Activated T-cell treated with anti-CD3 and anti-CD28 coated beads for 24 hours (primary cell): ENCODE measurements around the gene PTBP1.
"Not testable (repeated sequence)": the region's sequence is repeated elsewhere in the genome, so short reads cannot be mapped to it uniquely, and the experiment has no call there.

Source experiments
- DNase-seq: peaks from one replicate; pipeline ENCODE4 v3.0.0-alpha.2; 2020; ENCODE audit warnings: low read depth

PTBP1 gene

DNA sequence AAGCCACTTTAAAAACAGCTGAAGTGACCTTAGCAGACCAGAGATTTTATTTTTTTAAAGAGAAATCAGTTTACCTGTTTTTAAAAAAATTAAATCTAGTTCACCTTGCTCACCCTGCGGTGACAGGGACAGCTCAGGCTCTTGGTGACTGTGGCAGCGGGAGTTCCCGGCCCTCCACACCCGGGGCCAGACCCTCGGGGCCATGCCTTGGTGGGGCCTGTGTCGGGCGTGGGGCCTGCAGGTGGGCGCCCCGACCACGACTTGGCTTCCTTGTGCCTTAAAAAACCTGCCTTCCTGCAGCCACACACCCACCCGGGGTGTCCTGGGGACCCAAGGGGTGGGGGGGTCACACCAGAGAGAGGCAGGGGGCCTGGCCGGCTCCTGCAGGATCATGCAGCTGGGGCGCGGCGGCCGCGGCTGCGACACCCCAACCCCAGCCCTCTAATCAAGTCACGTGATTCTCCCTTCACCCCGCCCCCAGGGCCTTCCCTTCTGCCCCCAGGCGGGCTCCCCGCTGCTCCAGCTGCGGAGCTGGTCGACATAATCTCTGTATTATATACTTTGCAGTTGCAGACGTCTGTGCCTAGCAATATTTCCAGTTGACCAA, 13.7 kb downstream of the PTBP1 start:
- DNase-seq: no peak

DNA sequence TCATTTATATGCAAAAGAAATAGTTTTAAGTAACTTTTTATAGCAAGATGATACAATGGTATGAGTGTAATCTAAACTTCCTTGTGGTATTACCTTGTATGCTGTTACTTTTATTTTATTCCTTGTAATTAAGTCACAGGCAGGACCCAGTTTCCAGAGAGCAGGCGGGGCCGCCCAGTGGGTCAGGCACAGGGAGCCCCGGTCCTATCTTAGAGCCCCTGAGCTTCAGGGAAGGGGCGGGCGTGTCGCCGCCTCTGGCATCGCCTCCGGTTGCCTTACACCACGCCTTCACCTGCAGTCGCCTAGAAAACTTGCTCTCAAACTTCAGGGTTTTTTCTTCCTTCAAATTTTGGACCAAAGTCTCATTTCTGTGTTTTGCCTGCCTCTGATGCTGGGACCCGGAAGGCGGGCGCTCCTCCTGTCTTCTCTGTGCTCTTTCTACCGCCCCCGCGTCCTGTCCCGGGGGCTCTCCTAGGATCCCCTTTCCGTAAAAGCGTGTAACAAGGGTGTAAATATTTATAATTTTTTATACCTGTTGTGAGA, 14.3 kb downstream of the PTBP1 start:
- DNase-seq: no peak

DNA sequence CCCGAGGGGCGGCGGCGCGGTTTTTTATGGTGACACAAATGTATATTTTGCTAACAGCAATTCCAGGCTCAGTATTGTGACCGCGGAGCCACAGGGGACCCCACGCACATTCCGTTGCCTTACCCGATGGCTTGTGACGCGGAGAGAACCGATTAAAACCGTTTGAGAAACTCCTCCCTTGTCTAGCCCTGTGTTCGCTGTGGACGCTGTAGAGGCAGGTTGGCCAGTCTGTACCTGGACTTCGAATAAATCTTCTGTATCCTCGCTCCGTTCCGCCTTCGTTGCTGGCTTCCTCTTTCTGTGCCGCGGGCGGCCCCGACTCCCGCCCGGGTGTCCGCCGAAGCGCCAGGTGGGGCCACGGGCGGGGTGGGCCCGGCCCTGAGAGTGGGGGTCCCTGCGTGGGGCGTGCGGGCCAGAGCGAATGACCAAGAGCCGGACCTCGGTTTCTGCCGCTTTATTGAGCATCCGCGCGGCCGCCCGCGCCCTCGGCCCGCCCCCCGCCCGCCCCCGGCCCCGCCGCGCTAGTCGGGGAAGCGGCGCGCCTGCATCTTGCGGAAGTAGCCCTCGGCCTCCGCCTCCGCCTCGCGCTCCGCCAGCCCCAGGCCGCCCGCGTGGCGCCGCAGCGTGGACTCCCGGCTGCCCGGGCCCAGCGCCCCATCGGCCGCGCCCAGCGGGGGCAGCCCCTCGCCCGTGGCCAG, 14.9 kb downstream of the PTBP1 start:
- DNase-seq: no peak

DNA sequence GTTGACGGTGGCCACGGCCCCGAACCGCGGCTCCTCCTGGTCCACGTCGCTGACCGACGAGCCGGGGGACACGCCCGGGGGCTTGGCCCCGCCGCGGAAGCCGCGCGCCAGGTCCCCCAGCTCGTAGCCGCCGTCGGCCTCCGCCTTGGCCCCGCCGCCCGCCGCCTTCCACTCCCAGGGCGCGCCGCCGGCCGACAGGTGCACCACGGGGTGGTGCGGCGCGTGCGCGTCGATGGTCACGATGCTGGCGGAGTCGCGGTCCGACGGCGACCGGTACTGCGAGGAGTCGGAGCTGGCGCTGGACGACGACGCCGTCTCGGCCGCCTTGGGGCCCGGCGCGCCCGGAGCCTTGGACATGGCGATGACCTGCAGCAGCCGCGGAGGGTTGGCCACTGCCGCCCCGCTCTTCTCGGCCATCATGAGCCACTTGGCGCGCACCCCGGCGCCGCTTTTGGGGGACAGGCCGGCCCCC, 15.5 kb downstream of the PTBP1 start:
- no peak for DNase-seq

DNA sequence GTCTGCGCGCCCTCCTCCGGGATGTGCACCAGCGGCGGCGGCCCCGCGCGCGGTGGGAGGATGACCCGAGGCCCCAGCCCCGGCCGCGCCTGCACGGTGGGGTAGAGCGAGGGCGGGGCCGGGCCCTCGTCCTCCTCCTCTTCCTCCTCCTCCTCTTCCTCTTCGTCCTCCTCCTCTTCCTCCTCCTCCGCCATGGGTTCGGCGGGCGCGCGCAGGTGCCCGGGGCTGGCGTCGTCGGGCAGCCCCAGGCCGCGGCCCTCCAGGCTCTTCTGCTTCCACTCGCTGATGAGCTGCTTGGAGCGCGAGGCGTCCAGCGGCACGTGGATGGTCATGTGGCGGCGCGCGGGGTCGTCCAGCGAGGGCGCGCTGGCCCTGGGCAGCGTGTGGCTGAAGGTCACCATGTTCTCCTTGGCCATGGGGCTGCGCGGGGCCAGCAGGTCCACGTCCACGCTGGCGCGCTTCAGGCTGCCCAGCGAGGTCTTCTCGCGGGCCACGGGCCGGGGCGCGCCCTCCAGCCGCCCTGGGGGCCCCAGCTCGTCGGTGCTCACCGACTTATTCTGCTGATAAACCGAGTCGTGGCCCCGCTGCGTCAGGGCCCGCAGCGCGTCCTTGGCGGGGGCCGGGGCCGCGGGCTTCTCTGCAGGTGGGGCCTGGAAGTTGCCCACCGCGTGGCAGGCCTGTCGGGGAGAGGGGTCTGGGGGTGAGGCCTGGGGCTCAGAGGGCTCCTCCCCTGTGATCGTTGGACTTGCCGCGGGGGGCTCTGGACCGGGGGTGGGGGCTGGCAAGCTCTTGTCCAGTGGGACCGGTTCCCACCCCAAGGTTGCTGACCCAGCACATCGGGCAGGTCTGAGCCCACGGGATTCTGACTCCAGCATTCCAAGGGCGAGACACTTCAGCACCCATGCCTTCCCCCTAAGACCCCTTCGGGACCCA, 16.2 kb downstream of the PTBP1 start:
- no peak for DNase-seq

DNA sequence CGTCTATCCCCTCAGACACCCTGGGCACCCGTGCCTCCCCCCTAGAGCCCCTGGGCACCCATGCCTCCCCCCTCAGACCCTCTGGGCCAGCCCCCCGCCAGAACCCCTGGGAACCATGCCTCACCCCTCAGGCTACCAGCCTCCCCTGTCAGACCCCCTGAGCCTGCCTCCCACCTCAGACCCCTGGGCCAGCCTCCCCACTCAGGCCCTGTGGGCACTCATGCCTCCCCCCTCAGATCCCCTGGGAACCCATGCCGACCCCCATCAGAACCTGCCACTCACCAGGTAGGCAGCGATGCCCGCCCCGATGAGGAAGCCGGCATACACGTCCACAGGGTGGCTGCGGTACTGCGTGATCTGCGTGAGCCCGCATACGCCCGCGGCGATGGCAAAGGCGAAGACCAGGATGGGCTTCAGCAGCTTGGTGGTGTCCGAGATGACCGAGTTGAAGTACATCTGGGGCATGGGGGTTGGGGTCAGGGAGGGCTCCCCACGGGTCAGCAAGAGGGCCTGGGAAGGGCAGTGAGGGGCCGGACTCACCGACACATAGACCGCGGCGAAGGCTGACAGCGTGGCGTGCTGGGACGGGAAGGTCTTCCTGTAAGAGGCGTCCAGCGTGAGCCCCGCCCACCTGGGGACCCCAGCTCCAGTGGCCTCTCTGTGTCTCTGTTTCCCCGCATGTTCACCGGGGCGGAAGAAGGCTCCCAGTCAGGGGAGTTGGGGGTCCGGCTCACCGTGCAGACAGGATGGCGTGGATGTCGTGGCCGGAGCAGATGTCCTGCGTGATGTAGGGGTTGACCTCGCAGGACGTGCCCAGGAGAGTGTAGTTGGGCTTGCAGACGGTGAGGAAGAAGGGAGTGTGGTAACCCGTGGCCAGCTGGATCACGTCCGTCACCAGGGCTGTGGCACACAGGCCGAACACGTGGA, 17.2 kb downstream of the PTBP1 start:
- DNase-seq: no peak

DNA sequence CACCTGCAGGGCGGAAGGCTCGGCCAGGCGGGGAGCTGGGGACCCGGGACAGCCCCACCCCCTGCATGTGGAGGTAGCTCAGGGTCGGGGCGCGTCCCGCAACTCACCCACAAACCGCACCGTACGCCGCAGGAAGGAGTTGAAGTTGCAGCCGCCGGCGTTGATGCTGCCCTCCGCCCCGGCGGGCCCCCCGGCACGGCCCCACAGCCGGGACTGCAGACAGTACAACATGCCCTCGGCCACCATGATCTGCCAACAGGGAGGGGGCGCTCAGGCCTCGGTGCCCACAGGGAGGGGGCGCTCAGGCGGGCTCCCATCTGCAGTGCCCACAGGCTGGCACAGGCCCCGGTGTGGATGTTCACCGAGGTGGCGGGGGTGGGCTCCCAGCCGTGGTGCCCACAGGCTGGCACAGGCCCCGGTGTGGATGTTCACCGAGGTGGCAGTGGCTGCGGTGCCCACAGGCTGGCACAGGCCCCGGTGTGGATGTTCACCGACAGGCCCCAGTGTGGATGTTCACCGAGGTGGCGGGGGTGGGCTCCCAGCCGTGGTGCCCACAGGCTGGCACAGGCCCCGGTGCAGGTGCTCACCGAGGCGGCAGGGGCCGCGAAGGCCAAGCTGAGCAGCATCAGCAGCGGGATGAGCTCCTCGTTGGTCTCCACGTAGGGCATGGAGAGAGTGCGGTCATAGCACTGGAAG, 18.0 kb downstream of the PTBP1 start:
- DNase-seq: no peak

DNA sequence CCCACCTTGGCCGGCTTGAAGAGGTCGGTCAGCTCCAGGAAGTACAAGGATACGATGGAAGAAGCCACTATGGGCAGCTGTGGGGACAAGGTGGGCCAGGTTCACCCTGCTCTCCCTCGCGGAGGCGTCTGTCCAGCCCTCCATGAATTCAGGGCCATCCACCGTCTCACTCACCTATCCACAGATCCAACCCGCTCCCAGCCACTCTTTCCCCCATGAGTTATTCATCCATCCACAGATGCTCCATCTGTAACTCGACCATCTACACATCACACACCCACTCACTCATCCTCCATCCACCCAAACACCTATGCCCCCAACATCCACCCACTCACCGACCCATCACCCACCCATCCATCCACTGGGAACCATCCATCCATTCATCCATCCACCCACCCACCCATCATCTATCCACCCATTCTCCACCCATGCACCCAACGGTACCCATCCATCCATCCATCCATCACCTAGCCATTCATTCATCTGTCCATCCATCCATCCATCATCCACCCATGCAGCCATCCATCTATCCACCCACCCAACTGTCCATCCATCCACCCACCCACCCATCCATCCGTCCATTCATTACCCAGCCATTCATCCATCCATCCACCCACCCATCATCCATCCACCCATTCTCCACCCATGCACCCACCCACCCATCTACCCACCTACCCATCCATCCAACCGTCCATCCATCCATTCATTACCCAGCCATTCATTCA, 18.7 kb downstream of the PTBP1 start:
- DNase-seq: no peak

DNA sequence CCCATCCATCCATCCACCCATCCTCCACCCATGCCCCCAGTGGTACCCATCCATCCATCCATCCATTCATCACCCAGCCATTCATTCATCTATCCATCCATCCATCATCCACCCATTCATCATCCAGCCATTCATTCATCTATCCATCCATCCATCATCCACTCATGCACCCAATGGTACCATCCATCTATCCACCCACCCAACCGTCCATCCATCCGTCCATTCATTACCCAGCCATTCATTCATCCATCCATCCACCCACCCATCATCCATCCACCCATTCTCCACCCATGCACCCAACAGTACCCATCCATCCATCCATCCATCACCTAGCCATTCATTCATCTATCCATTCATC, 19.2 kb downstream of the PTBP1 start:
- no peak for DNase-seq

DNA sequence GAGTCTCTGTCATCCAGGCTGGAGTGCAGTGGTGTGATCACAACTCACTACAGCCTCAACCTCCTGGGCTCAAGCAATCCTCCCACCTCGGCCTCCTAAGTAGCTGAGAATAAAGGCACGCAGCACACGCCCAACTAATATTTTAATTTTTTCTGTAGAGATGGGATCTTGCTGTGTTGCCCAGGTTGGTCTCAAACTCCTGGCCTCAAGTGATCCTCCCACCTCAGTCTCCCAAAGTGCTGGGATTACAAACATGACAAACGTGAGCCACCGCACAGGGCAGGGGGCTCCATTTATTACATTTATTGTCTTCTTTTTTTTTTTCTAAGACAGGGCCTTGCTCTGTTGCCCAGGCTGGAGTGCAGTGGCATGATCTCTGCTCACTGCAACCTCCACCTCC, 23.0 kb downstream of the PTBP1 start:
- DNase-seq: not testable (repeated sequence)

DNA sequence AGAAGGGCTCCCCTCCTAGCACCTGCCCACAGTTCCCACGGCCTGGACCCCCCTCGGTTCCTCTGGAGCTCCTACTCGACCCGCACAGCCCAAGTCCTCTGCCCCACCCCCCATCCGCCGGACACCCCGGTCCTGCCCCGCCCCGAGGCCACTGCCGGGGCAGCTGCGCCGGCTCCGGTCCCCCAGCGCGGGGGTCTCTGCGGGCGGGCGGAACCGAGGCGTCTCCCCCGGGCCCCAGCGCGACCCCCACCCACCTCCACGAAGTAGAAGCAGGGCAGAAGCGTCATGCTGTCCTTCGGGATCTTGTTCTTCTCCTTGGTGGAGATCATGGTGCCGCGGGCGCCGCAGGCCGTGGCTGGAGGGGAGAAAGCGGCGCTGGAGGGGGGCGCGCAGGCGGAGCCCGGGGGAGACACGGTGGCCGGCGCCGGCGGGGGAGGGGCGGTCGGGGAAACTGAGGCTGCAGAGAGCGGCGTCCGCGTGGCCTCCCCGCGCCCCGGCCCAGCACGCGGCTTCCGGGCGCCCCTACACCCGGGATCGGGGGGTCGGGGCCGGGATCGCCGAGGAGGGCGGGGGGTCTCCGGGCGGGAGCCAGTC, 24.1 kb downstream of the PTBP1 start:
- DNase-seq: no peak

DNA sequence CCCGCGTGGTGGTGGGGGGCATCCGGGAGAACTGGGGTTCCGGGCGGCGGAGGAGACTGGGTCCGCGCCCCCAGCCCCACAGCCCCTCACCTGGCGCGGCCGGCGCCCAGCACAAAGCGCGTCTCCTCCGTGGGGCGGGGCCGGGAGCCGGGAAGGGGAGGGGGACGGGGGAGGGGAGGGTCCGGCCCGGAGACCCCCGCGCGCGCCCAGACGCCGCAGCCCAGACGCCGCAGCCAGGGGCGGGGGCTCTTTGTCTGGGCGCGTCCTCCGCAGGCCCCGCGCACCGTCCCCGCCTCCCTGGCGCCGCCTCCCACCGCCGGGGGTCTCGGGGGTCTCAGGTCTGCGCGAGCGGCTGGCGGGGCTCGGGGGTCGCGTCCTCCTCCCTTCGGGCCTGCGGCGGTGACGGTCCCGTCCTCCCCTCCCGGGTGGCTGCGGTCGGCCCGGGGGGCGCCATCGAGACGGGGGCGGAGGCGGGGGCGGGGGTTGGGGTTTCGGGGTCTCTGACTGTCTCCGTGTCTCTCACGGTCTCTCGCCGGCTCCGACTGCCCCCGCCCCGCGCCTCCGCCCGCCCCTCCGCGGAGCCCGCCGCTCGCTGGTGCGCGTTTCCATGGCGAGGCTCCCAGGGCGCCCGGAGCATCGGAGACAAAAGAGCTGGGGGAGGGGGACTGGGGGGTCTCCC, 24.7 kb downstream of the PTBP1 start, which contains the start of gene PLPPR3:
PLPPR3 (minus strand) TSS at position 131 of the 679 bp plus-strand sequence. CDS start 396 bp downstream, outside the sequence.
- DNase-seq: no peak

DNA sequence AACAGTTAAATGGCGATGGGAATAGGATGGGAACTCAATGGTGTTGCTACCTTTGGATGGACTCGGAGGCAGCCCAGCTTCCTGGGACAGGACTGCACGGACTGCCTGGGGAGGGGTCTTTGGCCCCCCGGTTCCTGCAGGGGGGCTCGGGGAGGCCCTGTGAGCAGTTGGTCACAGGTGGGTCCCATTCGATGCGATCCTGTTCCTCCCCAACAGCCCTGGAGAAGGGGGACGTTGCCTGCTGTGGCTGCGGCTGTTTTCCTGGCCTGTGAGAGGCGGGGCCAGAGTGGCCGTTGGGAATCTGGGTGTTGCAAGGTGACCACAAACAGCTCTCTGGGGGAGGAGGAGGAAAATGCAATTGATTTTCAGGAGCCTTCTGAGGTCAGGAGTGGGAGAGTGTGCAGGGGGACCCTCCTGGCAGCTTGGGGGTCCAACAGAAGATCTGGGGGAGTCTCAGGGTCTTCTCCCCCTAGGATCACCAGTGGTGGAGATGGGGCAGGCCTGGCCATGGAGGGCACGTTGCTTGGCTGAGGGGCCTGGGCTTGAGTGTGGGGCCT, 26.4 kb downstream of the PTBP1 start:
- DNase-seq: no peak

DNA sequence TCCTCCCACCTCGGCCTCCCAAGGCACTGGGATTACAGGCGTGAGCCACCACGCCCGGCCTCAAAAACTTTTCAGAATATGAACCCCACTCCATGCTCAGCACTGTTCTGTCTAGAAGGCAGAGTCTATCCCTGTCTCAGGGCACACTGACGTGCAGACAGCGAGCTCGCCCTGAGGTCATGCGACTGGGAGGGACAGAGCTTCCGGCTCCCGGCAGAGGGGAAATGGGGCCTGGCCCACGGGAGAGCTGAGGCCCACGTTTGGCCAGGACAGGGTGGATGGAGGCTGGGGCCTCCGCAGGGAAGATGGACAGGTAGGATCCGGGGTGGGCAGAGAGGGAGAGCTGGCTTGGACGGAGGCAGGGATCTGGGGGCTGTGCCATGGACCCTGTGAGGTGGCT, 27.6 kb downstream of the PTBP1 start:
- no peak for DNase-seq

DNA sequence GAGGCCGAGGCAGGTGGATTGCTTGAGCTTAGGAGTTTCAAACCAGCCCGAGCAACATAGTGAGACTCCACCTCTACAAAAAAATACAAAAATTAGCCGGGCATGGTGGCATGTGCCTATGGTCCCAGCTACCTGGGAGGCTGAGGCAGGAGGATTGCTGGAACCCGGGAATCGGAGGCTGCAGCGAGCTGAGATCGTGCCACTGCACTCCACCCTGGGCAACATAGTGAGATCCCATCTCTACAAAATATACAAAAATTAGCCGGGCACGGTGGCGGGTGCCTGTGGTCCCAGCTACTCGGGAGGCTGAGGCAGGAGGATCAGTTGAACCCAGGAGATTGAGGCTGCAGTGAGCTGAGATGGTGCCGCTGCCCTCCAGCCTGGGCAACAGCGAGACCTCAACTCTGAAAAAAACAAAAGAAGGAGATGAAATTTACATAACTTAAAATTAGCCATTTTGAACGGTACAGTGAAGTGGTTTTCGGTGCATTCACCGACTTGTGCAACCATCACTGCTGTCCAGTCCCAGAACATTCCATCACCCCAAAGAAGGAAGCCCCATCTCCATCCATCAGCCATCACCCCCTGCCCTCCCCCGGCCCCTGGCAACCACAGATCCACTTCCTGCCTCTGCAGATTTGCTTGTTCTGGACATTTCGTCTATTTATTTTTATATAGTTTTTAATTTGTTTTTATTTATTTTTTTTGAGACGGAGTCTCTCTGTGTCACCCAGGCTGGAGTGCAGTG, 28.8 kb downstream of the PTBP1 start:
- DNase-seq: no peak

DNA sequence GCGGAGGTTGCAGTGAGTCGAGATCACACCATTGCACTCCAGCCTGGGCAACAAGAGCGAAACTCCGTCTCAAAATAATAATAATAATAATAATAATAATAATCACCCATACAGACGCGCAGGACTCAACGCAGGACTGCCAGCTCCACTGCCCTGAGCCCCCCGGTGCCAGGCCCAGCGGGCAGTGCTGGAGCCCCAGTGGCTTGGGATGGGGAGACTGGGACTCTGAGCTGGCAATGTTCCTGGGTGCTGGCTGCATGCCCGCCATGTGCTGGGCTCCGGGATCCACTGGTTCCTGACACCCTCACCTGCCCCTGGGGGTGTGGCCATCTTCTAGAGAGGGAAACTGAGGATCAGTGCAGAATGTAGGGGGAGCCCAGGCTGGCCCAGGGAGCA, 30.1 kb downstream of the PTBP1 start:
- no peak for DNase-seq

DNA sequence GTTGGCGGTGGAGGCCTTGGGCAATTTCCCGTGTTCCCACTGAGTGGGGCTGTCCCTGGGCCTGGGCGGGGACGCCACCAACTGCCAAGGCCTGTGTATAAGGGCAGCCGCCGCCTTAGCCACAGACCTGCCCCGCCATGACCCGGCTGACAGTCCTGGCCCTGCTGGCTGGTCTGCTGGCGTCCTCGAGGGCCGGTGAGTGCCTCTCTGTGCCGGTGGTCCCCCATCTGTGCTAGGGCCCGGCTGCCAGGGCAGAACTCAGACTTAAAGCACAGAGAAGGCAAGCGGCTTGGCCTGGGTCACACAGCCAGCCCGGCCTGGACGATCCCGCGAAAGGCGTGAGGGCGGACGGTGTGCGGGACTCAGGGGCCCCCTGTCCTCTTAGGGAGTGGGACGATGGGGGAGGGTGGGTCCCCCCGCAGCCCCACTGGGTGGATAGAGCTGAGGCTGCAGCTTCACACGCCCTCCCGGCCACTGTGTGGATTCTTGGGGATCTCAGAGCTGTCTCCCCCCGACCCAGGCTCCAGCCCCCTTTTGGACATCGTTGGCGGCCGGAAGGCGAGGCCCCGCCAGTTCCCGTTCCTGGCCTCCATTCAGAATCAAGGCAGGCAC, 30.6 kb downstream of the PTBP1 start, which contains the start of gene AZU1:
AZU1 (plus strand) TSS at position 128 of the 612 bp plus-strand sequence; CDS start at position 138, 10 bp downstream.
- DNase-seq: no peak
